GM19239 (cell line): ENCODE results near the gene ZNF814.
"Not testable (repeated sequence)": the region's sequence is repeated elsewhere in the genome, so short reads cannot be mapped to it uniquely, and the experiment has no call there.

Source experiments
- DNase-seq: peaks from one replicate; pipeline ENCODE4 v3.0.0; 2011; ENCODE audit warnings: low spot score; ENCODE audit not compliant: insufficient read length
- FAIRE-seq: peaks from 2 replicates; lab custom pipeline; 2011; peaks lifted over from hg19 to GRCh38; lab: Jason Lieb, UNC

ZNF814 gene

DNA sequence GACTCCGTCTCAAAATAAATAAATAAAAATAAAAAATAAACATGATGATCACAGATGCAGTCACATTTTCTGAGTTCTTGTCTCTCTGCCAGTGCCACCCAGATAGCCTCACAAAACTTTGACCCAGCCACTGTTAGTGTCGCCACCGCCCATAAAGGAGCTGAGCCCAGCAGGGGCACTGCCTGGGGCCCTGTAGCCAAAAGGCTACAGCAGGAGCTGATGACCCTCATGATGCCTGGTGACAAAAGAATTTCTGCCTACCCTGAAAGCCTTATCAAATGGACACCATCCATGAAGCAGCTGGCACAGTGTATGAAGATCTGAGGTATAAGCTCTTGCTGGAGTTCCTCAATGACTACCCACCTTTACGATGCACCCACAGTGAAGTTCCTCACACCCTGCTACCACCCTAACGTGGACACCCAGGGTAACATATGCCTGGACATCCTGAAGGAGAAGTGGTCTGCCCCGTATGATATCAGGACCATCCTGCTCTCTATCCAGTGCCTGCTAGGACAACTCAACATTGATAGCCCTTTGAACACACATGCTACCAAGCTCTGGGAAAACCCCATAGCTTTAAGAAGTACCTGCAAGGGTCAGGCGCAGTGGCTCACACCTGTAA, 20.9 kb downstream of the ZNF814 start:
- no peak for FAIRE-seq
- DNase-seq = no peak

GRCh38 chr19:57862351-57862750, 26.5 kb downstream of the ZNF814 start:
- not testable (repeated sequence) for FAIRE-seq, DNase-seq

GRCh38 chr19:57854117-57854516, 34.7 kb downstream of the ZNF814 start:
- DNase-seq, FAIRE-seq: not testable (repeated sequence)

GRCh38 chr19:57851812-57852603, 36.8 kb downstream of the ZNF814 start:
- DNase-seq, FAIRE-seq: not testable (repeated sequence)

GRCh38 chr19:57850553-57851017, 38.3 kb downstream of the ZNF814 start:
- DNase-seq (no peak), FAIRE-seq (no peak)

DNA sequence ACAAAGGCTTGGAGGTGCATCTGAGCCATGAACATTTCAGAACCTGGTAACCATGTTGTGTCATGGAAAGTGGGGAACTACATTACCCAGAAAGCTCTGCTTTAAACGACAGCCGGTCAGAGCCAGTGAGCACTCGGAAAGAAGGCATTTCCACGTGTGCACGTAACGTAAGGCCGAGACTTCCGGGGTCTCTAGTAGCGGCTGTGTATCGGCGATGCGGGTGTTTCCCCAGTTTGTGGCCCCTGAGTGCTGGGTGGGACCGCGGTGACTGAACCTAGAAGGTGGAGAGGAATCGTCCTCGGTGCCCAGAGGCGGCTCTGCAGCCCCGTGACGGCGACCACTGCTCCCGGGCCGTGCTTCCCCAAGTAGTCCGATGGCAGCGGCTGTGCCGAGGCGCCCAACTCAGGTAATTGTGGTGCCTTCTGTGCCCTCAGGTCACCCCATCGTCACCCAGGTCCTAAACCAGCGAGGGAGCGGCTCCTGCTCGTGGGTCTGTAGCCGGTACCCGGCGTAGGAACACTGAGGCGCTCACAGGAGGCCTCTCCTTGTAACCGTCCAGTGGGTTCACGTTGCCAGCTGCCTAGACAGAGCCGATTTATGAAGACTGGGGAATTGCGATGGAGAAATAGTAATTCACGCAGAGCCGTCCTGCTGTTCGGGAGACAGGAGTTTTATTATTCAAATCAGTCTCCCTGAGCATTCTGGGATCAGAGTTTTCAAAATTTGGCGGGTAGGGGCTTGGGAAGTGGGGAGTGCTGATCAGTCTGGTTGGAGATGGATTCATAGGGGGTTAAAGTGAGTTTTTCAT, 39.0 kb downstream of the ZNF814 start, which contains the start of gene ZNF587:
TSS of gene ZNF587 (plus strand) at position 194 of the 808 bp plus-strand sequence. CDS start at position 374, 180 bp downstream.
- DNase-seq (peak; percentile 28), FAIRE-seq (peak; percentile 96)

DNA sequence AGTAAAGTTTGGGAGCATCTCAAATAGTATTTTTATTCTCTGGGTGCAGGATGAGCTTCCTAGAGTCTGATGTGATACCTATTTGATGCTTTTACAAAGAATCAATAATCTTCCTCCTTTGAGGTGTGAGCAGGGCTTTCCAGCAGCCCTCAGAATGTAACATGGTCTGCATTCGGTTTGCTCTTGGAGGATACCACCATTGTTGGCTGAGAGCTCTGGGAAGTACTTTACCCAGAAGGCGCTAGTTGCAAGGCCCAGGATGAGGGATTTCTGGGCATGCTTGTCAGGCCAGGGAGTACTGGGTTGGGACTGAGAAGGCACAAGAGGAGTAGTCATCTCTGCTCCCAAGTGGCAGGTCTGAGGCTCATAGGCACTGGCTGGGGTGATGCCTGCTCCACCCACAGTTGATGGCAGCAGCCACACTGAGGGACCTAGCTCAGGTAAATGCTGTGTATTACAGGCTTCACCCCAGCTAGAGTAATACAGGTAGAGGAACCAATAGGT, 39.6 kb downstream of the ZNF814 start:
- not testable (repeated sequence) for FAIRE-seq

DNA sequence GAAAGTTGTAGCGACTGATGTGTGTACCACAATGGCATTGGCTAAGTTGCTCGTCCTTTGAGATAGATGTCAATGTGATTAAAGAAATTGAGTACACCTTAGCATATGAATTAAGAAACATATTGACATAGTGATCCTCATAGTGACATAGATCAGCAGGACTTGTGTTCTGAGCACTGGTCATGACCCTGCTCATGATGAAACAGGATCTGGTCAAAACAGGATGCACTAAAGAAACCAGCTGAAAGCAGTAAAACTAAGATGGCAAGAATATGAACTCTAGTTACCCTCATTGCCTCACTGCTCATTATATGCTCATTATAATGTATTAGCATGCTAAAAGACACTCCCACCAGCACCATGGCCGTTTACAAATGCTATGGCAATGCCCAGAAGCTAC, 41.7 kb downstream of the ZNF814 start:
- not testable (repeated sequence) for DNase-seq, FAIRE-seq

More for the DNA sequence above, 39.6 kb downstream of the ZNF814 start:
- DNase-seq = not testable (repeated sequence)

DNA sequence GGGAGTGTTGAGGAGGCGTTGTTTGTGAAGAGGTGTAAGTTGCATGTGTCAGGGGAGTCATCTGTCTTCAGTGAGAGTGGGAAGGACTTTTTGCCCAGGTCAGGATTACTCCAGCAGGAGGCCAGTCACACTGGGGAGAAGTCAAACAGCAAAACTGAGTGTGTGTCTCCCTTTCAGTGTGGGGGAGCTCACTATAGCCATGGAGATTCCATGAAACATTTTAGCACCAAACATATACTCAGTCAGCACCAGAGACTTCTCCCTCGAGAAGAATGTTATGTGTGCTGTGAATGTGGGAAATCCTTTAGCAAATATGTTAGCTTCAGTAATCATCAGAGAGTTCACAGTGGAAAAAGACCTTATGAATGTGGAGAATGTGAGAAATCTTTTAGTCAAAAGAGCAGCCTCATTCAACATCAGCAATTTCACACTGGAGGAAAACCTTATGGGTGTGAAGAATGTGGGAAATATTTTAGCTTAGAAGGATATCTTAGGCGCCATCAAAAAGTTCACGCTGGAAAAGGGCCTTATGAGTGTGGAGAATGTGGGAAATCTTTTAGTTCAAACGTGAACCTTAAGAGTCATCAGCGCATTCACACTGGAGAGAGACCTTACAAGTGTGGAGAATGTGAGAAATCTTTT, 47.6 kb downstream of the ZNF814 start:
- DNase-seq = no peak
- FAIRE-seq = no peak

DNA sequence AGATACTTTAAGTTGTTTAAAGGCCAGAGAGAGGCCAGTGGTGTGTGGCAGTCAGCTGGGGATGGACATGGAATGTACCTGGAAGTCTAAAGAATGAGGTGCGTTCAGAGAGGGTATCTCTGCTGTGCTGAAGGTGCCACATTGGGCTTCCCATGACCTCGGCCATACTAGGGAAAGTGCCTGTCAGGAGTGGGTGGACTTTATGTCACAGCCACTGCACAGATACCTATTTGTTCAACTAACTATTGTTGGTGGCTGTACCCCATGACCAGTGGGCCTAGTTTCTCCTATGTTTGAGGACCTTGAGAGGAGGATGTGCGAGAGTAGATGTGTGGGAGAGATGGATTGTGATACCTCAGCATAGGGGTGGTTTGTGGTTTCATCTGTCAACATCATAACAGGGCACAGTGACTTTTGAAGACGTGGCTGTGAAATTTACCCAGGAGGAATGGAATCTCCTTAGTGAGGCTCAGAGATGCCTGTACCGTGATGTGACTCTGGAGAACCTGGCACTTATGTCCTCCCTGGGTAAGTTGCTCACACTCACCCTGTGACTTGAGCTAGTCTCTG, 50.1 kb downstream of the ZNF814 start:
- DNase-seq, FAIRE-seq: not testable (repeated sequence)

GRCh38 chr19:57836991-57837390, 51.8 kb downstream of the ZNF814 start:
- peak; percentile 45 for FAIRE-seq
- DNase-seq = not testable (repeated sequence)

- no peak for DNase-seq
- no peak for FAIRE-seq
Observed at GRCh38 chr19:57830071-57830602, 58.7 kb downstream of the ZNF814 start, which contains the start of gene ZNF587B. Gene ZNF587B, plus strand, starts transcription at chr19:57830299. Its CDS starts 230 bp downstream, at chr19:57830529.

DNA sequence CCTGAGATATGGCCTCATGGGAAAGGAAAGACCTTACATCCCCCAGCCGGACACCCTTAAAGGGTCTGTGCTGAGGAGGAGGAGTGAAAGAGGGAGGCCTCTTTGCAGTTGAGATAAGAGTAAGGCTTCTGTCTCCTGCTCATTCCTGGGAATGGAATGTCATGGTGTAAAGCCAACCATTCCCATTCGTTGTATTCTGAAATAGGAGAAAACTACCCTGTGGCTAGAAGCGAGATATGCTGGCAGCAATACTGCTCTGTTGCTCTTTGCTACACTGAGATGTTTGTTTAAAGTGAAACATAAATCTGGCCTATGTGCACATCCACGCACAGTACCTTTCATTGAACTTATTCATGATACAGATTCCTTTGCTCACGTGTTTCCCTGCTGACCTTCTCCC, 59.5 kb downstream of the ZNF814 start:
- DNase-seq = no peak
- FAIRE-seq = no peak

GRCh38 chr19:57825511-57825910, 63.3 kb downstream of the ZNF814 start:
- DNase-seq = no peak
- no peak for FAIRE-seq

GRCh38 chr19:57823608-57824007, 65.2 kb downstream of the ZNF814 start:
- DNase-seq, FAIRE-seq: not testable (repeated sequence)

DNA sequence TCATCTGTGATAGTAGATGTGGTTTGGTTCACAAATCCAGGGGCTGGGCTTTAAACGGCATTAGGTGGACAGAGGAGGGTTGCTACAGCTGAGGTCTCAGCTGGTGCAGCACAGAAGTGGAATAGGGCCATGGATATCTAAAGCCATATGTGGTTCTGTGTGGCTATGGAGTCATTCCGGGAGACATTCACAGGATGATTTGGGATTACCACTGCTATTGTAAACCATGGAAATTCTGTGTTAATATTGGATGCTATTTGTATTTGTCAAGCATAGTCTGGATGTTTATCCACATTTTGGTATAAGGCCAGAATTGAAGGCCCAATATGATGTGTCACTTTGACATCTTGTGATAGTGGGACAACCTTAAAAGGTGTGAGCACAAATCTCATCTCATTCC, 65.7 kb downstream of the ZNF814 start:
- not testable (repeated sequence) for FAIRE-seq, DNase-seq

GRCh38 chr19:57821501-57821900, 67.3 kb downstream of the ZNF814 start:
- not testable (repeated sequence) for DNase-seq, FAIRE-seq

DNA sequence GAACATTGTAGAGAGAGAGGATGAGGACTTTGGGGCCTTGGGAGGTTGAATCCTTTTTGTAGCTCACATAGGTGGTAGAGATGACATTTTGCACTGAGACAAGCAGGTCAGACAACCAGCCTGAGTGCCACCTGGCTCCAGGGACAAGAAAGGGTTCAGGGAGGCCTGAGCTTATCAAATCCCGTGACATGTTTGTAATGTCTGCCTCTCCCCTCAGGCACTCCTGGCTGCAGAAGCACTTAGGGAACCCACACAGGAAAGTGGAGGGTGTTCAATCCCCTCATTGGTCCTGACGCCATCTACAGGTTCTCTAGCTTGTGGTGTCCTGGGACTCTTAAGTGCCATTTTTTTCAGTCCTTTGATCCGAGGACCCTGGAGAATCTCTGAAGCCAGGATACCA, 67.7 kb downstream of the ZNF814 start:
- not testable (repeated sequence) for FAIRE-seq, DNase-seq

GRCh38 chr19:57820599-57820998, 68.2 kb downstream of the ZNF814 start:
- no peak for DNase-seq
- no peak for FAIRE-seq
